Rectal smooth muscle tissue (tissue), 1 donor: ENCODE data around the gene SUSD5.
"Not testable (repeated sequence)": the region's sequence is repeated elsewhere in the genome, so short reads cannot be mapped to it uniquely, and the experiment has no call there.

Experiments used
- H3K27ac ChIP-seq: one replicate; pipeline ENCODE4 v1.7.0; 2013; ENCODE audit warnings: low read depth, low read length, inconsistent platforms
- H3K27me3 ChIP-seq: one replicate; pipeline ENCODE4 v1.7.0; 2013; ENCODE audit warnings: low read length; ENCODE audit not compliant: control insufficient read depth, insufficient read depth
- H3K36me3 ChIP-seq: one replicate; pipeline ENCODE4 v1.7.0; 2013; ENCODE audit warnings: low read length; ENCODE audit not compliant: control insufficient read depth, insufficient read depth
- H3K4me1 ChIP-seq: one replicate; pipeline ENCODE4 v1.7.0; 2013; ENCODE audit warnings: low read length; ENCODE audit not compliant: control insufficient read depth, insufficient read depth
- H3K4me3 ChIP-seq: one replicate; pipeline ENCODE4 v1.7.0; 2013; ENCODE audit warnings: low read length
- H3K9ac ChIP-seq: one replicate; pipeline ENCODE4 v1.7.0; 2013; ENCODE audit warnings: low read length

SUSD5 gene

GRCh38 chr3:33141006-33141405 lies 77.6 kb downstream of the SUSD5 start:
- no peak overlapping the region for H3K9ac ChIP-seq
- no peak overlapping the region for H3K4me3 ChIP-seq
- H3K27me3 ChIP-seq, result no peaks in the 10 kb centered on the region
- no peak overlapping the region for H3K27ac ChIP-seq
- no peaks in the 10 kb centered on the region for H3K4me1 ChIP-seq
- peaks cover 14% of the 10 kb centered on the region for H3K36me3 ChIP-seq

GRCh38 chr3:33139996-33140395 lies 78.6 kb downstream of the SUSD5 start:
- Histone ChIP-seq H3K27ac (no peak overlapping the region), H3K4me3 (no peak overlapping the region), H3K9ac (no peak overlapping the region), H3K27me3 (no peaks in the 10 kb centered on the region), H3K4me1 (no peaks in the 10 kb centered on the region), H3K36me3 (peaks cover 16% of the 10 kb centered on the region)

GRCh38 chr3:33139006-33139623 lies 79.5 kb downstream of the SUSD5 start:
- peaks cover 24% of the 10 kb centered on the region for H3K36me3 ChIP-seq

GRCh38 chr3:33137691-33138090 lies 80.9 kb downstream of the SUSD5 start:
- no peaks in the 10 kb centered on the region for H3K27me3 ChIP-seq
- no peak overlapping the region for H3K9ac ChIP-seq
- H3K27ac ChIP-seq, result no peak overlapping the region
- peaks cover 24% of the 10 kb centered on the region for H3K36me3 ChIP-seq
- H3K4me1 ChIP-seq, result no peaks in the 10 kb centered on the region
- H3K4me3 ChIP-seq, result no peak overlapping the region

More at GRCh38 chr3:33139006-33139623, 79.5 kb downstream of the SUSD5 start:
- H3K4me3 ChIP-seq, H3K4me1 ChIP-seq, H3K27me3 ChIP-seq, H3K27ac ChIP-seq, H3K9ac ChIP-seq: not testable (repeated sequence)

DNA sequence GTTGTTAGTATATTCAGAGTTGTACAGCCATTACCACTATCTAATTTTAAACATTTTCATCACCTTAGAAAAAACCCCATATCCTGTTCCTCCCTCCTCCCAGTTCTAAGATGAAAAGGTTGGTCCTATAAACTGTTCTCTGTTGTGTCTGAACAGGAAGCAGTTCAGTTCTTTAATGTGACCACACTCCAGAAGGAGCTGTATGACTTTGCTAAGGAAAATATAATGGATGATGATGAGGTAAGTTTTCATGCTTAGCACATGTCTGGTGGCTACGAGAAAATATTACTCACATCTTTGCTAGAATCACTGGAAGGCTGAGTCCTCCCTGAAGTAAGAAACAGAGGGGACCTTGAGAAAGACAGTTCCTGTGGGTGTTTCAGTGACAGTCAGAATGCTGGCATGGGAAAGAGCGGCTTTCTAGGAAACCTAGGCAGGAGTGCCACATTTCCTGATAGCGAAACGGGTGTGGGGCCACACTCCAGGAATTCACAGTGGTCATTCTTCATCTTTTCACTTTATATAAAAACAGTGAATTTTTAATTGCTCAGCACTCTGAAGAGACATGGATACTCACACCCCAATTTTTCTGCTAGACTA lies 84.5 kb downstream of the SUSD5 start:
- H3K36me3 ChIP-seq, result peaks cover 24% of the 10 kb centered on the region
- H3K9ac ChIP-seq, result no peak overlapping the region
- H3K4me3 ChIP-seq, result no peak overlapping the region
- H3K27ac ChIP-seq, result no peak overlapping the region
- no peaks in the 10 kb centered on the region for H3K4me1 ChIP-seq
- no peaks in the 10 kb centered on the region for H3K27me3 ChIP-seq

GRCh38 chr3:33132019-33132360 lies 86.6 kb downstream of the SUSD5 start:
- Histone ChIP-seq H3K27me3 (no peaks in the 10 kb centered on the region), H3K27ac (no peak overlapping the region), H3K36me3 (peaks cover 24% of the 10 kb centered on the region), H3K4me3 (no peak overlapping the region), H3K9ac (no peak overlapping the region), H3K4me1 (no peaks in the 10 kb centered on the region)

- Histone ChIP-seq H3K4me3 (no peak overlapping the region), H3K27ac (no peak overlapping the region), H3K36me3 (peaks cover 27% of the 10 kb centered on the region), H3K9ac (no peak overlapping the region), H3K4me1 (no peaks in the 10 kb centered on the region), H3K27me3 (no peaks in the 10 kb centered on the region)
These were observed 87.1 kb downstream of the SUSD5 start for GRCh38 chr3:33131331-33132018.

GRCh38 chr3:33130144-33130543 lies 88.5 kb downstream of the SUSD5 start:
- no peak overlapping the region for H3K4me3 ChIP-seq
- no peak overlapping the region for H3K27ac ChIP-seq
- H3K4me1 ChIP-seq, result no peaks in the 10 kb centered on the region
- H3K27me3 ChIP-seq, result no peaks in the 10 kb centered on the region
- H3K36me3 ChIP-seq, result peaks cover 30% of the 10 kb centered on the region
- no peak overlapping the region for H3K9ac ChIP-seq

DNA sequence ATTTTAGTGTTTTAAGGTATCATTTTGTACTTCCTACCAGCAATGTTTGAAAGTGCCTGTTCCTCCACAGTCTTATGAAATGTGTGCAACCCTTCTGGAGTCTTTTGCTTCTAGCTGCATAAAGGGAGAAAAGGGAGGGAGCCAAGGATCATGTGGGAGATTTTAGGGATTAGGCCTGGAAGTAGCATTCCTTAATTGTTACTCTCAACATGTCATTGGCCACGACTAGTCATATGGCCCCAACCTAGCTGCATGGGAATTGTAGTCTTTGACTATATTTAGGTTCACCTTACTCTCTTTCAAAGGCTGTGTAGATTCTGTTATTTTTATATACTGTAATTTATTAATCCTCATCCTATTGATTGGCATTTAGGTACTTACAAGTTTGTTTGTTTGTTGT lies 89.9 kb downstream of the SUSD5 start:
- Histone ChIP-seq H3K4me1 (no peaks in the 10 kb centered on the region), H3K27ac (no peak overlapping the region), H3K27me3 (no peaks in the 10 kb centered on the region), H3K36me3 (peaks cover 23% of the 10 kb centered on the region), H3K9ac (no peak overlapping the region), H3K4me3 (no peak overlapping the region)

DNA sequence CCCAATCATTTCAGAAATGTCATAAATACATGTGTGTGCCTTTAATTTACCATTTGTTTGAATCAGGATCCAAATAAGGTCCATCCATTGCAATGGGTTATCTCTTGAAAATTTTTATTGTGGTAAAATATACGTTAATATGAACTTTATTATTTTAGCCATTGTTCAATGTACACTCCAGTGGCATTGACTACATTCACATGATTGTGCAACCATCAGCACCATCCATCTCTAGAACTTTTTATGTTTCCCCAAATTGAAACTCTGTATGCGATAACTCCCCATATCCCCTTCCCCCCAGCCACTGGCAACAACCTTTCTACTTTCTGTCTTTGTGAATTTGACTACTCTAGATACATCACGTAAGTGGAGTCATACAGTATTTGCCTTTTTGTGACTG lies 92.8 kb downstream of the SUSD5 start:
- Histone ChIP-seq H3K4me3 (no peak overlapping the region), H3K36me3 (peaks cover 18% of the 10 kb centered on the region), H3K4me1 (no peaks in the 10 kb centered on the region), H3K27me3 (no peaks in the 10 kb centered on the region), H3K9ac (no peak overlapping the region), H3K27ac (no peak overlapping the region)

DNA sequence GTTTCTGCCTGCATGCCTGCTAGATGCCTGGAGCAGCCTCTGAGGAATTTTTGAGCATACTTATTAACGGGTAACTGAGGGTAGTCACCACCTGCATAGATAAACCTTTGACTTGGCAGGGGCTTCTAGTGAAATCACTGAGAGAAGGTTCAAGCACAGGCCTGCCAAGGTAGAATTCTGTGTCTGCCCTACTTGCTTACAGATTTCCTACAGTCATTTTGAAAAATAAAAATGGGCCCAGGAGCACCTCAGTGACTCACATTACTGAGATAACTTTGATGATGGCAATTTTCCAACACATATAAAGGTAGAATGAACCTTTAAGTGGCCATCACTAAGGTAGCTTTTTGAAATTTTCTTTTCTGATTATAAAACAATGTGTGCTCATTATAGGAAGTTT lies 94.0 kb downstream of the SUSD5 start:
- Histone ChIP-seq H3K27ac (no peak overlapping the region), H3K27me3 (no peaks in the 10 kb centered on the region), H3K36me3 (peaks cover 14% of the 10 kb centered on the region), H3K4me3 (no peak overlapping the region), H3K4me1 (no peaks in the 10 kb centered on the region), H3K9ac (no peak overlapping the region)

GRCh38 chr3:33122991-33123390 lies 95.6 kb downstream of the SUSD5 start:
- no peaks in the 10 kb centered on the region for H3K27me3 ChIP-seq
- H3K4me3 ChIP-seq, result no peak overlapping the region
- H3K36me3 ChIP-seq, result peaks cover 14% of the 10 kb centered on the region

DNA sequence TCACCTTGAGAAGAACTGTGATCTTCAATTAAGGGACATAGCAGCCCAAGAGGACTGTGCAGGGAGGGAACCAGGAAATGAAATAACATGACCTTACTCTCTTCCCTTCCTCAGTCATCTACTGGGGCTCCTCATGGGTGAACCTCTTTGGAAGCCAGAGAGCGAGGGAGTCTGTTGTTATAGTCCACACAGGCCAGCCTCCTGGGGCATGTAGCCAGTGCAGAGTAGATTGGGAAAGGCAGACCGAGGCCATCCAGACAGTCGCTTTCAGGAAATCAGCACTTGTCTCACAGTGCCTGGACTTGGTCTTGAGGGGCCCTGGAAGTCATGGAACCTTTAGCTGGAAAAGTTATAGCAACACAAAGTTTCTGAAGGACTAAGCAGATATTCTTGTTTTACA lies 98.7 kb downstream of the SUSD5 start:
- Histone ChIP-seq H3K27me3 (no peaks in the 10 kb centered on the region), H3K27ac (no peak overlapping the region), H3K9ac (no peak overlapping the region), H3K36me3 (peaks cover 7% of the 10 kb centered on the region), H3K4me1 (peaks cover 3% of the 10 kb centered on the region), H3K4me3 (no peak overlapping the region)

More at GRCh38 chr3:33122991-33123390, 95.6 kb downstream of the SUSD5 start:
- Histone ChIP-seq H3K4me1 (no peaks in the 10 kb centered on the region), H3K27ac (no peak overlapping the region), H3K9ac (no peak overlapping the region)
